Measurements from ENCODE around the gene AP1G2.

AP1G2 gene

DNA sequence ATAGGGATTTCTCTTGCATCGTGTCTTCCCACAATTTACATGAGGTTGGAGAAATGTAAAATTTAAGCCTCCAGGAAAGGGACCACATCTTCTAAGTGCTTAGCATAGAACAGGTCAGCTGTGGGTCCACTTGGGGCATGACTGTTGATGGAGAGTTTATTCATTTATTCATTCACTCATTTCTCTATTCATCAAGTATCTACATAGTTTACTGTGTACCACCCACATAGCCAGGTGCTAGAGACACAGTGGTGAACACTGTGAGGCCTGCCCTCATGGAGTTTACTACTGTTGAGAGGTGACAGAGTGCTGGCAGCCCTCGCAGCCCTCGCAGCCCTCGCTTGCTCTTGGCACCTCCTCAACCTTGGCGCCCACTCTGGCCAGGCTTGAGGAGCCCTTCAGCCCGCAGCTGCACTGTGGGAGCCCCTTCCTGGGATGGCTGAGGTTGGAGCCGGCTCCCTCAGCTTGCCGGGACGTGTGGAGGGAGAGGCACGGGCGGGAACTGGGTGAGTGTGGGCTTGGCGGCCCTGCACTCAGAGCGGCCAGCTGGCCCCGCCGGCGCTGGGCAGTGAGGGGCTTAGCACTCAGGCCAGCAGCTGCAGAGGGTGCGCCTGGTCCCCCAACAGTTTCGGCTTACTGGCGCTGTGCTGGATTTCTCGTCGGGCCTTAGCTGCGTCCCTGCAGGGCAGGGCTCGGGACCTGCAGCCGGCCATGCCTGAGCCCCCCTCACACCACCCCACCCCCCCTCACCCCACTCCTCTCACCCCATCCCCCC is 12.7 kb upstream of the AP1G2 start:
- DNase-seq (ENCODE audit: insufficient read length, low spot score) (no peak), FAIRE-seq (no peak)
- TF ChIP-seq, protein P1, sequence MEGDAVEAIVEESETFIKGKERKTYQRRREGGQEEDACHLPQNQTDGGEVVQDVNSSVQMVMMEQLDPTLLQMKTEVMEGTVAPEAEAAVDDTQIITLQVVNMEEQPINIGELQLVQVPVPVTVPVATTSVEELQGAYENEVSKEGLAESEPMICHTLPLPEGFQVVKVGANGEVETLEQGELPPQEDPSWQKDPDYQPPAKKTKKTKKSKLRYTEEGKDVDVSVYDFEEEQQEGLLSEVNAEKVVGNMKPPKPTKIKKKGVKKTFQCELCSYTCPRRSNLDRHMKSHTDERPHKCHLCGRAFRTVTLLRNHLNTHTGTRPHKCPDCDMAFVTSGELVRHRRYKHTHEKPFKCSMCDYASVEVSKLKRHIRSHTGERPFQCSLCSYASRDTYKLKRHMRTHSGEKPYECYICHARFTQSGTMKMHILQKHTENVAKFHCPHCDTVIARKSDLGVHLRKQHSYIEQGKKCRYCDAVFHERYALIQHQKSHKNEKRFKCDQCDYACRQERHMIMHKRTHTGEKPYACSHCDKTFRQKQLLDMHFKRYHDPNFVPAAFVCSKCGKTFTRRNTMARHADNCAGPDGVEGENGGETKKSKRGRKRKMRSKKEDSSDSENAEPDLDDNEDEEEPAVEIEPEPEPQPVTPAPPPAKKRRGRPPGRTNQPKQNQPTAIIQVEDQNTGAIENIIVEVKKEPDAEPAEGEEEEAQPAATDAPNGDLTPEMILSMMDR (IDR thresholded peaks at IDR 0.05; ENCODE audit: insufficient read depth, missing control alignments), result no peak

DNA sequence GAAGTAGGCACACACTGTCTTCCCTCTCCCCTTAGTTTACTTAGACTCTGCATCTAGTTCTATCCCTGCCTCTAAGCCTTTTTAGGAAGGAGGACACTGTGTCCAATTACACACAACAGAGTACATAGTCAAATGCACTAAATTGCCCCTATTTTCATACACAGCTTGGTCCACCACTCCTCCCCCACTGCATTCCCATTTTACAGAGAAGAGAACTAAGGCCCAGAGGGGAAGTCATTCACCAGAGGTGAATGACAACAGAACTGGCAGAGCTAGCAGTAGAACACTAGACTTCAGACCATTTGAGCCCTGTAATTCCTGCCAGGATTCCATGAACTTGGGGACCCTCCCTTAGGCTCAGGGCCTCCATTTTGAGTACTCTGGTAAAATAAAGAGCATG is 12.1 kb upstream of the AP1G2 start:
- DNase-seq (ENCODE audit: insufficient read length, low spot score), result no peak
- FAIRE-seq, result no peak
- TF ChIP-seq, protein P1 (IDR thresholded peaks at IDR 0.05; ENCODE audit: insufficient read depth, missing control alignments), result no peak

DNA sequence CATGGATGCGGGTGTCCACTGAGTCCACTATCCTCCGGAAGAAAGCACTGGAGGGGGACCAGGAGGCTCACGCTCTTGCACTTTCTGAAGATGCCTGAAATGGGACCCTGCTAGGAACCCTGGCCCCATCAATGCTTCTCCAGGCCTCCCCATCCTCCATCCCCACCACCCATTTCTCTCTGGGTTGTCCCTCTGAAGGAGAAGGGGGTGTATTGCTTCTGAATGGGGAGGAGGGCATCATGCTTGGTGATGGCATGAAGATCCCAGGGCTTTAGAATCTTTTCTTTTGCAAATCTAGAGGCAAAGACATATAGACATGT is 11.7 kb upstream of the AP1G2 start:
- DNase-seq (ENCODE audit: insufficient read length, low spot score) (no peak), FAIRE-seq (no peak)

DNA sequence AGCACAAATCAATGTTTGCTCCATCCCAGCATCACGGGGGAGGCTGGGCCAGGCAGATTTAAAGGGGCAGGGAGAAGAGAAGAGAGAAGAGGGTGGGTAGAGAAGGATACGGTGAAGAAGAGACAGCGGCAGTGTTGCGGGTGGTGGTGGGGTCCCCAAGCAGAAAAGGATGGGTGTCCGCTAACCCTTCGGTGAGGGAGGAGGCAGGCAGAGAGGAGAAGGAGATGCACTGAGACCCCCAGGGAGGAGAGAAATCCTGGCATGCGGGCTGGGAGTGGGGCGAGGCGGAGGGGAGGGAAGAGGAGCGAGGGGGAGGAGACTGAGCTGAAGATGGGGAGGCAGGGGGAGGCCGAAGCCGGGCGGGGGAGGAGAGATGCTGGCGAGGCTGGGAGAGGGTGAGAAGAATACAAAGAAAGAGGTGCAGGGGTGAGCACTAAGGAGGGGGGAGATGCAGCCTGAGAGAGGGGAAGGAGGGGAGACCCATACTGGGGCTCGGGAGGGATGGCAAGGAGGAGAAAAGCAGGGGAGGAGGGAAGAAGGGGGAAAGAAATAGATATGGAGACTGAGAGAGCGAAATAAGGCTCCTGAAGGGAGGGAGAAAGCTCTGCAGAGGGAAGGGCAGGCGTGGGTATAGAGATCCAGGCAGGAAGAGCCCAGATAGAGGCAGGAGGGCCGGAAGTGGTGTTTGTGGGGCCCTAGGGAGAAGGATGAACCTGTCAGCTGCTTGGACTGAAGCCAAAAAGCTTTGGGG is 11.1 kb upstream of the AP1G2 start, which contains the start of gene JPH4:
TSS of gene JPH4 (minus strand) at position 231 of the 751 bp plus-strand sequence. CDS start 1,337 bp downstream, outside the sequence.
- FAIRE-seq (no peak), DNase-seq (ENCODE audit: insufficient read length, low spot score) (peak; percentile 88)
- TF ChIP-seq, protein P1 (IDR thresholded peaks at IDR 0.05; ENCODE audit: insufficient read depth, missing control alignments), result no peak

More for the DNA sequence above, 11.7 kb upstream of the AP1G2 start:
- TF ChIP-seq, protein P1 (IDR thresholded peaks at IDR 0.05; ENCODE audit: insufficient read depth, missing control alignments), result no peak

DNA sequence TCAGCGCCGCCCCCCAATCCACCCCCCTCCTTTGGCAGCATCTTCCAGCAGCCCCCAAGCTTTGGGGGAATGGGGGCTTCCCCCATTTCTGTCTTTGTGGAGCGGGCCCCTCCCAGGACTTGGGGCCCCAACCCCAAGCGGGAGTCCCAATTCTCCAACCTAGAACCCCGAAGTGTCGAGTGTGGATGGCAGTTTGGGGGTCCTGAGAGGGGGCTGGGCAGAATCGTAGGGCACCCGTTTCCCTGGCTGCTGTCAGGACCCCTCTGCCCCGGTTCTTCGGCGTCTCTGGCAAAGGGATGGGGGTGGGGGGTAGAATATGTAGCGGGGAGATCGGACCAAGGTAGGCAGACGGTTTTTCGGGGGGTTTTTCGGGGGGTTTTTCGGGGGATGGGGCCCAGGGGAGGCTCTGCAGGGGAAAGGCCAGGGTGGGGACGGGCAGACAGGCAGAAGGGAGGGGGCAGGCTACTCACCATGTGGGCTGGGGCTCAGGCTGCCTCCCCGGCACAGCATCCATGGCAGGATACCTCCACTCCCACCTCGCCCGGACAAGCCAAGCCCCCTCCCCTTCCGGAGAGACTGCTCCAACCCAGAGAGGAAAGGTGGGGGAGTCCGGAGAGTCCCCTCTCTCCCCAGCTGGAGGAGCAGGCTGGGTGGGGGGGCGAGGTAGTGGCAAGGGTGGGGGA is 10.3 kb upstream of the AP1G2 start:
- no peak for DNase-seq (ENCODE audit: insufficient read length, low spot score)
- TF ChIP-seq, protein P1 (IDR thresholded peaks at IDR 0.05; ENCODE audit: insufficient read depth, missing control alignments), result no peak
- FAIRE-seq, result no peak

DNA sequence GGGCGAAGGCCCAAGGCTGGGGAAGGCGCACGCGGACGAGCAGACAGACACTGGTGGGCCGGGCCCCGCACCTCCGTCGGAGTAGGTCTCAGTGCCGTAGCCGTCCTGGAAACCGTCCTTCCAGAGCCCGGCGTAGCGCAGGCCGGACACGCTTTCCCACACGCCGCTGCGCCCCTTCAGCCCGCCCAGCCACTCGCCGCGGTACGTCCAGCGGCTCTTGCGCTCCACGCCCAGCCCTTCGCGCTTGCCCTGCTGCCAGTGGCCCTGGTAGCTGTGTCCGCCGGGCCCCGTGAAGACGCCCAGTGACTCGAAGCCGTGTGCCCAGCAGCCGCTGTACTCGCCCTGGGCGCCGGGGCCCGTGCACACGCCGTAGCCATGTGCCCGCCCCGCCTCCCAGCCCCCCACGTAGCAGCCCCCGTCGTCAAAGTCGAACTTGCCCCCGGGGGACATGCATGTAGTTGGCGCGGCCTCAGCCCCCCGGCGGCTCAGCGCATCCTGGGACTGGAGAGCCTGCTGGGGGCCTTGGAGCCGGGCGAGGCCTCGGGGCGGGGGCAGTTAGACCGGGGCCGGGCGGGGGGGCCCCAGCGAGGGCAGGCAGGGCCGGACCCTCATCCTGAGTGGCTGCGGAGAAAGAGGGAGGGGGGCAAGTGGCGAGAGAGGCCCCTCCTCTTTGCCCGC is 9.6 kb upstream of the AP1G2 start:
- TF ChIP-seq, protein P1 (IDR thresholded peaks at IDR 0.05; ENCODE audit: insufficient read depth, missing control alignments), result no peak
- no peak for FAIRE-seq
- DNase-seq (ENCODE audit: insufficient read length, low spot score), result peak; percentile 73
